ENCODE data around the gene MAPK8IP3.
A peak's percentile ranks its signal among the peaks of the same experiment; 100 is the strongest.
"Not testable (repeated sequence)": the region's sequence is repeated elsewhere in the genome, so short reads cannot be mapped to it uniquely, and the experiment has no call there.

MAPK8IP3 gene

DNA sequence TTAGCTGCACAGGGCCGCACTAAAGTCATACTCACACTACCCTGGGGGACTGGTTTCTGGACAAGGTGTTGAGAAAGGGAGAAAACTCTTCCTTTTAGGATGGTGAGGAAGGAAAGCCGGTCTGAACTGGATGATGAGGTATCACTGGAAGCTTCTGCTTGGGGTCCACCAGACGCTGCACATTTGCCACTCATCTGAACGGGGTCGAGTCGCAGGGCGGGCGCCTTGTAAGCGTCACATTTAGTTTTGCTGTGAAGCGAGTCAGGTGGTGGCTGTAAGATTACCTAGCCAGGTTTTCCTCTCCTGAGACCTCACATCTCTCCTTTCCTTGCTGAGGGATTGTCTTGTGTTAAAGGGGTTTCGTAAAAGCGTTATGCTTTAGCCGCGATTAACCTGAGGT, 25.6 kb upstream of the MAPK8IP3 start:
- no peak for DNase-seq

DNA sequence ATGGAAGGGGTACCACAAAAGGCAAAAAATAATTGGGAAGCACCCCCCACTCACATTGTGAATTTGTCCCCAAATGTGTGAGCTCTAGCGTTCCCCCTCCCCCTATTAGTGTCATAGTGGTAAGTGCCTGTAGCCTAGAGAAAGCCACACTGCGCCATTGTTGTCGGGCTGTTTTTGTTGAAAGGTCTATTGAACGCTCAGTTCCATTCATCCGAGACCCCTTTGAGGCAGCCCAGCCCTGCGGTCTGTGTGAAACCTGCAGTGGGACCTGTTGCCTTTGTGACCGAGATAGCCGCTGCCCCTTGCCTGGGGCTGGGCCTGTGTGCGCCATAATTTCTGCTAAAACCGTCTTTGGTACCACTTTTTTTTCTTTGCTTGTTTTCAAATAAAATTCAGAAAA, 25.0 kb upstream of the MAPK8IP3 start:
- DNase-seq, result no peak

DNA sequence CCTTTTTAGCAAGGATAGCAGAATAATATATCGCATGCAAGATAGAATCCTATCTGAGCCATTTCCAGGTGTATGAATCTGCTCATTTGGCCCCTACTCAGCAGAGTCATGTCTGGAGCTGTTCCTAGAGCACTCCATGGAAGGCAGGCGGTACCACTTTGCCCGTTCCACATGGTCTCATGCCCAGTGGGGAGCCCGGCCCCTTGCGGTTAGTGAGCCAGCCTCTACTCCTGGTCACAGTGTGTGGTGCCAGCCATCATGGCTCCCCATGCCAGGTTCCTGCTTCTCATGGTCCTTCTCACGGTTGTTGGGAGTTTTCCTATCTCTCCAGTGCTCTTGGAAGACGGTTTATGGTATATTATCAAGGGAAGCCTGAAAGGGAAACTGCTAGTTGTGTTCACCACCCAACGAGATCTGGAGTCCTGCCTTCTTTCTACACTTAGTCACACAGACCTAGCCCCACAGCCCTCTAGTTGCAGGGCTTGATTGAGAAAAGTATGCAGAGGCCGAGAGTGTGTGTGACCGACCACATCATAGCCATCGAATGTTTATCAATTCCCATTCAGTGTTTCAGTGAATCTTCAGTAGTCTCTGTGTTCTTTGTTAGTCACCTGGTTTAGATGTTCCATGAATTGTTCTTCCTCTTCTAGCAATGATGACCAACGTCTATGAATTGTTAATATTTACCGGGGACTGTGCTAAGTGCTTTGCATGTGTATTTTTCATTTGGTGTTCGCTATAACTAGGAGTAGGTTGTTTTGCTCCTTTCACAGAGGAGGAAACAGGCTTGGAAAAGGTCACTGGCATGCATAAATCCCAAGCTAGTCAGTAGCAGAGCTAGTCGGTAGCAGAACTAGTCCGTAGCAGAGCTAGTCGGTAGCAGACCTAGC, 18.3 kb upstream of the MAPK8IP3 start:
- no peak for DNase-seq

GRCh38 chr16:1688807-1689560, 17.0 kb upstream of the MAPK8IP3 start:
- no peak for DNase-seq

- DNase-seq, result no peak
Observed at GRCh38 chr16:1689853-1690252, 16.1 kb upstream of the MAPK8IP3 start.

- DNase-seq, result no peak
Observed at GRCh38 chr16:1690810-1691209, 15.2 kb upstream of the MAPK8IP3 start.

- DNase-seq, result no peak
Observed at GRCh38 chr16:1691276-1691675, 14.7 kb upstream of the MAPK8IP3 start.

GRCh38 chr16:1691956-1692355, 14.0 kb upstream of the MAPK8IP3 start:
- no peak for DNase-seq

DNA sequence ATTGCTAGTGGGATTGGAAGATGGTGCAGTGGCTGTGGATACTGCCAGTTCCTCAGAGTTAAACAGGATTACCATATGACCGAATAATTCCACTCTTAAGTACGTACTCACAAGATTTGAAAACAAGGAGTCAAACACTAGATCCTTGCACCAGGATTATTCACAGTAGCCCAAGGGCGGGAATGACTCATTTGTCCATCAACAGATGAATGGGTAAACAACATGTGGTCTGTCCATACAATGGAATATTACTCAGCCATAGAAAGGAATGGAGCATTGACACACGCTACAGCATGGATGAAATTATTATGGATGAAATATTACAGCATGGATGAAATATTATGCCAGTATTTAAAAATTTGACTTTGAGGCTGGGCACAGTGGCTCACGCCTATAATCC, 9.1 kb upstream of the MAPK8IP3 start:
- DNase-seq, result no peak

- no peak for DNase-seq
Observed at GRCh38 chr16:1698680-1699079, 7.3 kb upstream of the MAPK8IP3 start.

DNA sequence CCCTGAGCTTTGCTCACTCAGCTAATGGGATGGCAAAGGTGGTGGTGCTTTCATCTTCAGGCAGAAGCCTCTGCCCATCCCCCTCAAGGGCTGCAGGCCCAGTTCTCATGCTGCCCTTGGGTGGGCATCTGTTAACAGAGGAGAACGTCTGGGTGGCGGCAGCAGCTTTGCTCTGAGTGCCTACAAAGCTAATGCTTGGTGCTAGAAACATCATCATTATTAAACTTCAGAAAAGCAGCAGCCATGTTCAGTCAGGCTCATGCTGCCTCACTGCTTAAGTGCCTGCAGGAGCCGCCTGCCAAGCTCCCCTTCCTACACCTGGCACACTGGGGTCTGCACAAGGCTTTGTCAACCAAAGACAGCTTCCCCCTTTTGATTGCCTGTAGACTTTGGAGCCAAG, 5.7 kb upstream of the MAPK8IP3 start:
- no peak for DNase-seq

- DNase-seq, result no peak
Observed at GRCh38 chr16:1701216-1701878, 4.6 kb upstream of the MAPK8IP3 start.

GRCh38 chr16:1705324-1705687, 689 bp upstream of the MAPK8IP3 start:
- DNase-seq, result not testable (repeated sequence)

- DNase-seq, result peak; percentile 46 to 52
Observed at GRCh38 chr16:1706386-1707192, 594 bp downstream of the MAPK8IP3 start.

DNA sequence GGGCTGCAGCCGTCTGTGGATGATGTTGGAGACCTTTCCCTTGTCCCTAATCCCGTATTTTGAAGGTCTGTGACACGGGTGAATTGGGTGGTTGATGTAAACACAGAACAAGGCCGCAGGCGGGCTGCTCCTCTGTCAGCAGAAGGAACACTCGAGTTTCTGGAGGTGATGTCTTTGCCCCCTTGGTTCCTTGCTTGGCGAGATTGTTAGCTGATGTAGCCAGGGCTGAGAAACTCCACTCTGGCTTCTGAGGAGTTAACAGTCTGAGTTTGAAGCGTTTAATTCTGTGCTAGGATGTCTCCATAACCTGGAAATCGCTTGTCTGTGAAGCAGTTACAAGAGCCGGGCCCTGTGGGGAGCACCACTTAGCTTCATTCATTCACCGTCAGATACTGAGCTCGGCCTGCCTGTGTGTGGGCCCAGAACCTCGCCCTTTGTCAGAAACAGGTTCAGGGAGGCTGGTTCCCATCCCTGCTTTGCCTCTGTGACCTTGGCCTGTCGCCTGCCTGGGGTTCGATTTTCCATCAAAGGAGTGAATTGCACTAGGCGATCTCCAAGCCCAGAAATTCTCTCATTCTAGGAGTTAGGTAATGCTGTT, 1.3 kb downstream of the MAPK8IP3 start:
- no peak for DNase-seq

DNA sequence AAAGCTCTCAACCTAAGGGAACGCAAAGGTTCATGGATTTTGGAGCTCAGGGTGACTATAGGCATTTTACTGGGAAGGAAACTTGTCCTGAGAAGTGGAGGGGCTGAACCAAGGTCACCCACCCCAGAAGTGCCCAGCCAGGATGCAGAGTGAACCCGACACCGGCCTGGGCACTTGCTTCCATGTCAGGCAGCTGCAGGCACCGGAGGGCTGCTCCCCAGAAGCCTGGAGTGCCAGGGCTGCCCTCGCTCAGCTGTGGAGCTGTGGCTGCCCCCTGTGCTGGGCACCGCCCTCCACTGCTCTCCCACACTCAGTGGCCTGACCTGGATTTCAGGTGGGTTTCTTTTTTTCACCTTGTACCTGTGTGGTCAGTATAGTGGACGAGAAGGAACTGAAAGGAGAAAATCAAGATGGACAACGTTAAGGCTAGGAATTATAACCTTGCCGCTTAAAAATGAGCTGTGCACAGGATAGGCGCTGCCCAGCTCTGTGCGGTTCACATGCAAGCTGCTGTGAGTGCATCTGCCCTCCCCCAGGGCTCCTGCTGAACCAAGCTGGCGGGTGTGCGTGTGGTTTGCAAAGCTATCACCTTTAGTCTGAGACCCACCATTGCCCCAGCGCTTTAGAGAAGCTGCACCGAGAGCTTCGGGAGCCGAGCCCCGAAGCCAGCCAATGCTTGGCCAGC, 2.2 kb downstream of the MAPK8IP3 start:
- DNase-seq, result no peak

GRCh38 chr16:1708768-1709180, 2.8 kb downstream of the MAPK8IP3 start:
- no peak for DNase-seq

DNA sequence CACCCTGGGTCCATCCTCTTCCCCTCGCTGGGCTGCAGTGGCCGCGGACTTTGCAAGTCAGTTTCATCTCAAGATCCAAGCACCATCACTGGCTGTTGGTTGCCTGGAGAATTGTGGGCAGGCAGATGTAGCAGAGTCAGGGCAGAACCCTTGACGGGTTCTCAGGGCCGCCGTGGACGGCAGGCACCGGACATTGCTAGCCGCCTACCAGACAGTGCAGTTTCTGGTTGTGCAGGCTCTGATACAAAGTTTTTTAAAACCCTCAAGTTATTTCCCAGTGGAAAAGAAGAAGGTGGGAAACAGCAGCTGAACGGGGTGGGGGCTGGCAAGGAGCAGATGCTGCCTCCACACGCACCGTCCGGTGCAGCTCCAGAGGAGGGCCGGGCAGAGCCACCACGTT, 3.4 kb downstream of the MAPK8IP3 start:
- no peak for DNase-seq

GRCh38 chr16:1710811-1711507, 5.0 kb downstream of the MAPK8IP3 start:
- no peak for DNase-seq

DNA sequence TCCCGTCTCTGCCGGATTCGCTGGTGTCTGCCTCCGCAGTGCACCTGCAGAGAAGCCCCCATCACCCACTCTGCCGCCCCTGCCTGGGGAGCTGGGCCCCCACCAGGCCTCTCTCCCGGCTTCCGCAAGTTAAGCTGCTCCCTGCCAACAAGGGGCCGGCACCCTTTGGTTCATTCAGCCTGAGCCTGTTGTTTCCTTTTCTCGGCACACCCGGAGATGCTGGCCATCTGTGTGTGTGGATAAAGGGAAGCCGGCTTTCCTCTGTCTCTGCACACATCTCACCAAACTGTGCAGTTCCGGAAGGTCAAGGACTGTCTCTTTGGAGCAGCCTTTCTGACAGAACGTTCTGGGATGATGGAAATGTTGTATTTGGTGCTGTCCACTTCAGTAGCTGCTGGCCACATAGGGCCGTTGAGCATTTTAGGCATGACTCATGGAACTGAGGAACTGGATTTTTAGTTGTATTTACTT, 6.8 kb downstream of the MAPK8IP3 start:
- DNase-seq, result no peak

- DNase-seq, result no peak
Observed at GRCh38 chr16:1713331-1713730, 7.3 kb downstream of the MAPK8IP3 start.

All from activated CD4-positive, alpha-beta T cell treated with anti-CD3 and anti-CD28 coated beads, Interleukin-2, amount 50 U/mL, for 4 hours (primary cell).